ENCODE results near the gene NLGN1.

NLGN1 gene

DNA sequence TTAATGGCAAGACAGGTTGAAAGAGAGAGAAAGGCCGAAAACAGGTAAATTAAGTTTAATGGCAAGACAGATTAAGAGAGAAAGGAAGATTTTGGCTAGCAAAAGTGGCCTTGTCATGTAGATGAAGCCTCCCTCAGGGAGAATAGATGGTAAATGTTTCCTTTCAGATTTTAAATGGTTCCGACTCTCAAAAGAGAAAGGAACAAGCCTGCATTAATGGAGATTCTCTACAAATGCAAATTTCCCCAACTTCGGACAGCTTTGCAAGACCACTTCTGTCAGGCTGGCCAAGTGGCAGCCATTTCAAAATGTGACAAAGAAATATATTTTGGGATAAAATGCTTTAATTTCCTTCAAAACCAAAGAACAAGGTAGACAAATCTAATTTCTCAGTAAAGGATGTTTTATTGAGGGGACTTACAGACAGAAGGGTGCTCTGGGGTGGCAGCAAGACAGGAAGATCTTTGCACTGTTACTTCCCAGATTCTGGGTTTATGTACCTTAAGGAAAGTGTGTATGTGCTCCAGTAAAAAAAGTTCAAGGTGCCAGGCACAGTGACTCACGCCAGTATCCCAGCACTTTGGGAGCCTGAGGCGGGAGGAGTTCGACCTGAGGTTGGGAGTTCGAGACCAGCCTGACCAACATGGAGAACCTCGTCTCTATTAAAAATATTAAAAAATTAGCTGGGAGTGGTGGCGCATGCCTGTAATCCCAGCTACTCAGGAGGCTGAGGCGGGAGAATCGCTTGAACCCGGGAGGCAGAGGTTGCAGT is 835.3 kb downstream of the NLGN1 start:
- DNase-seq (ENCODE audit: insufficient read length, low spot score) (no peak), FAIRE-seq (no peak)

DNA sequence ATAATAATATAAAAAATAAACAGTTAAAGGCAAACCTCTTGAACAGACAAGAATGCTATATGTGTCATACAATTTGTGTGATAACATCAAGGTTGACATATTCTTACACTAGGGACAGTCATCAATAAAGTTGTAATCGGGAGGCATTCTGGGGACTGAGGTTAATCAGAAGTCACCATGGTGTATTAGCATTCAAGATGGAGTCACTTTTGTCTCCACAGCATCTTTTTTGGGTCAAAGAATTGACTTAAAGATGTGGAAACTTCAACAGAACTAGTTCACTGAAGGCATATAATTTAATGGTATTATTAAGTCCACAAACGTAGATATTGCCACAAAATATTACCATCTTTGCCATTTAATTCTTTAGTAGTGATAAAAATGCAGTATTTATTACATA is 836.0 kb downstream of the NLGN1 start:
- no peak for FAIRE-seq
- no peak for DNase-seq (ENCODE audit: insufficient read length, low spot score)

DNA sequence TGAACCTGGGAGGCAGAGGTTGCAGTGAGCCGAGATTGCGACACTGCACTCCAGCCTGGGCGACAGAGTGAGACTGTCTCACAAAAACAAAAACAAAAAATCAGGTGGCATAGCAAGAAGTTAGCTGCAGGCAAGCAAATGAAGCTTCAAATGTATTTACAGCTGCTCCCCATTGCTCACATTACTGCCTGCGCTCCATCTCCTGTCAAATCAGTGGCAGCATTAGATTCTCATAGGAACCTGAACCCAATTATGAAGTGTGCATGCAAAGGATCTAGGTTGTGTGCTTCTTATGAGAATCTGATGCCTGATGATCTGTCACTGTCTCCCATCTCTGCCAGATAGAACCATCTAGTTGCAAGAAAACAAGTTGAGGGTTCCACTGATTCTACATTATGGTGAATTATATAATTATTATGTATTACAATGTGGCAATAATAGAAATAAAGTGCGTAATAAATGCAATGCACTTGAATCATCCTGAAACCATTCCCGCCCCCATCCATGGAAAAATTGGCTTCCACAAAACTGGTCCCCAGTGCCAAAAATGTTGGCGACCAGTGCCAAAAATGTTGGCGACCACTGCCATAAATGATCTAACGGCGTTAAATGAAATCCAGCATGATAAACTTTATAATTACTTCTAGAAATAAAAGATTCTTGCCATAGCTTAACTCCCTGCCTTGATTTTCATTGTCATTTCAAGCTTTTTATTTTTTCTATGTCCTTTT is 844.9 kb downstream of the NLGN1 start:
- FAIRE-seq: no peak
- DNase-seq (ENCODE audit: insufficient read length, low spot score): no peak

DNA sequence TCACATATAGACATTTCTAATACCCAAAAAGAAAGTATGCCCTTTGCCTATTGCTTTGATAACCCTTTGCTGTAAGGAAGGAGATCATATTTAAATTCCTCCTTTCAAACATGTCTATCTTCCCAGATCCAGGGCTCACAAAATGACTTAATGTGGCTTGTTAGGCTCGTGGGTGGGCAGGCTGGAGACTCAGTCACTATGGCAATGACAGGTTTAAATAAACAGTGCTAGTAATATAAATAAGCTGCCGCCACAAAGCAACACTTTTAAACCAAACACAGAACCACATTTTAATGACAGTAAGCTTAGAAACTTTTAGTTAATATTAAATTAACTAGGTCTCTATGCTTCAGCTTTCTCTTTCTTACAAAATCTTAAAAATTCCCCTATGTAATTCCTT is 845.6 kb downstream of the NLGN1 start:
- FAIRE-seq (no peak), DNase-seq (ENCODE audit: insufficient read length, low spot score) (no peak)

DNA sequence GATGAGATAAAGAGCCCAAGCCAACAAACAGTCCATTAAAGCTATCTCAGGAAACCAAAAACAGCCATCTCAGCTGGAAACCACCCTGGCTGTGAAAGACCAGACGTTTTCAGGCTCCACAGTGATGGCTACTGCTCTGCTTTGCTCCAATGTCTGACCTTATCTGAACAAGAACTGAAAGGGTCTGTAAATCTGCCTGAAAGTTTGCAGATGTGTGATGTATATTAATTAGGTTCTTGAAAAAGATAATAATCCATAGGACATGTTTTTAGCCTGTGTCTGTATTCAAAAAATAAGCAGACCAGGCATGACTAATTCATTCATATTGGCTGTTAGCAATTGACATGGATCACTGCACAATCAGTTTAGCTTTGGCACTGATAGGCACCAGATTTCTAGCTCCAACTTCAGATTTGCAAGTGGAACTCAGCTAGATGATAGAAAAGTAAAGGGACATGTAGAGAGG is 850.2 kb downstream of the NLGN1 start:
- FAIRE-seq (no peak), DNase-seq (ENCODE audit: insufficient read length, low spot score) (no peak)

DNA sequence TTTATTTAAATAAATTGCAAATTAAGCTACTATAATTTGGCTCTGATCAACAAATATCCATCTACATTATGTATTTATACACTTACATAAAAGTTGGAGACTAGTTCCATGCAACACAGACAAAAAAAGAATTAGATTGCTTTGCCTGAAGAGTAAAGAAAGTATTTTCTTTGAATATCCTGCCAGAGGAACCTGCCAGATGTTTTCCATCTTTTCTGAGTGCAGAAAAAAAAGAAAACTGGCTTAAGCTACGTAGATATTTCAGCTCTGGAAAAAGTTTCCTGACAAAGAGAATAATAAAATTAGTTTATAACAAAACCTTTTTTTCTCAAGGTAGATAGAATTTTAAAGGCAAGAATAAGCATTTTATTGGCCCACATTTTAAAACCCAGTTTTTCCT is 854.1 kb downstream of the NLGN1 start:
- DNase-seq (ENCODE audit: insufficient read length, low spot score): no peak
- FAIRE-seq: no peak

DNA sequence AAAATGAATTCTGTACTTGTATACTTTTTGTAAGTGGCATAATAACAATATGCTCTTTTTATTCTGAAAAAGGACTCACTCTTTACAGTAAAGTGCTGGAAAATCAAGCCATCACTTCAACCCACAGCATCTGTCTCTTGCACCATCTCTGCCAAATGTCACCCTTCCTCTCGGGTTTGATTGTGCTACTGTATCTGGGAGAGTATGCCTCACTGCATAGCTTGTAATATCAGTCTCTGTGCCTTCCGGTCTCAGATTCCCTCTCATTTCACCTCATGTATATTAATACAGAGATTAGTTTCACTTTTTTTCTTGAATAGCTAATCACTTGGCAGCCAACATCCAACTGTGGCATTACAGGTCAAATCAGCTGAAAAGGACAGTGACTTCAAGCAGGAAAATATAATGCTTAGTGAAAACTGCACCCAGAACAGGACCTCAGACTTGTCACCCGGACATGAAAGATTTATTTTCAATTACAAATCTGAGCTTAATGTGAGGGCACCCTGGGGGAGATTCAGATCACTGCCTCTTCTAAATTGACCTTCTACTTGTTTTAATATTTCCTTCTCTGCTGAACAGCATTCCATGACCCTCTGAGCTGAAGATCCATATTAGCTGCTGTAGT is 855.8 kb downstream of the NLGN1 start:
- DNase-seq (ENCODE audit: insufficient read length, low spot score): no peak
- FAIRE-seq: no peak

DNA sequence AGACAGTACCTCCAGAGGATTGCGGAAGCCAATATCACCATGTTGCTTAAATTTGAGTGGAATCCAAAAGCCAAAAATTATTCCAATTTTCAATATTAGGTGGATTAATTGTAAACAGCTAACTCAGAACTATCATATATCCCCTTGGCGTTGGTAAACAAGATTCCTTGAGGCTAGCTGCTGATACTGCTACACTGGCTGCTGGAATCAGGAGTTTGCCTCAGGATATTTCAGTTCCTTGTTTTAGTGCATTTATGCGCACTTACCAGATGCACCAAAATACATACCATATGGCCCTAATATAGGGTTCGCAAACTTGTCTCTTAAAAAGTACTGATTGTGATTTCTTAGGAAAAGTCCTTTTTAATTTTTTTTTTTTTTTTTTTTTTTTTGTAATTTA is 856.4 kb downstream of the NLGN1 start:
- FAIRE-seq (no peak), DNase-seq (ENCODE audit: insufficient read length, low spot score) (no peak)

DNA sequence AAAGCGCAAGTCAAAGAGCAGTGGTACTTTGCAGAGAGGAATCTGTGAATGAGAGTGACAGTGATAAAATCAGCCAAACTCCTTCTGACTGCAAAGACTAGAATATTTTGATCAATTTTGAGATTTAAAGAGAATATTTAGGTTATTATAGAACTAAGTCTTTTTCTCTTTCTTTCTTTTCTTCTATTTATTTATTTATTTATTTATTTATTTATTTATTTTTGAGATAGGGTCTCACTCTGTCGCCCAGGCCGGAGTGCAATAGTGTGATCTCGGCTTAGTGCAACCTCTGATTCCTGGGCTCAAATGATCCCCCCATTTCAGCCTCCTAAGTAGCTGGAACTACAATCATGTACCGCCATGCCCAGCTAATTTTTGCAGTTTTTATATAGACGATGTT is 857.9 kb downstream of the NLGN1 start:
- DNase-seq (ENCODE audit: insufficient read length, low spot score) (no peak), FAIRE-seq (no peak)

DNA sequence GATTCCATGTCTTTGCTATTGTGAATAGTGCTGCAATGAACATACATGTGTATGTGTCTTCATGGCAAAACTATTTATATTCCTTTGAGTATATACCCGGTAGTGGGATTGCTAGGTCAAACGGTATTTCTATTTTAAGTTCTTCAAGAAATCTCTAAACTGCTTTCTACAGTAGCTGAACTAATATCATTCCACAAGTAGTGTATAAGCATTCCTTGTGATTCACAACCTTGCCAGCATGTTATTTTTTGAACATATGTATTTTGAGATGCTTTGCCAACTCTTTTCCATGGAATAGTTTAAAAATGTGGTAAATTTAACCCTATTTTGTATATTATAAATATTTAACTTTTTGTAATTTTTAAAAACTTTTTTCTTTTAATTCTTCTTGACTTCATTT is 868.9 kb downstream of the NLGN1 start:
- FAIRE-seq (no peak), DNase-seq (ENCODE audit: insufficient read length, low spot score) (no peak)

DNA sequence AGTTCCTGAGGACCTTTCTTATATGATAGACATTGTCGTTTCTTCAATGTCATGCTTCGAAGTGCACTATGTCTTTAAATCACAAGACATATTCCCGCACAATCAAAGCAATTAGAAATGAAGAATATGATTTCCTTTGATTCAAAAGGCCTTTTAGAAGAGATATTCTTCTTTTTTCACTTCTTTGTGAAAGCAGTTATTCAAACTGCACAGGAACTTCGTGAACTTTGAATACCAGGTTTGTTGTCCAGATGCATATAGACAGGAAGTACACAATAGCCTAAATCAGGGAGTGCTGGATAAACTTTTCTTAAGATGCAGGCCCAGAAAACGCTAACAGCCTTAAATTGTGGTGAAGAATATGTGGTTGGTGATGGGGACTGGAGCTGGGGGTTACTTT is 870.5 kb downstream of the NLGN1 start:
- FAIRE-seq (no peak), DNase-seq (ENCODE audit: insufficient read length, low spot score) (no peak)

DNA sequence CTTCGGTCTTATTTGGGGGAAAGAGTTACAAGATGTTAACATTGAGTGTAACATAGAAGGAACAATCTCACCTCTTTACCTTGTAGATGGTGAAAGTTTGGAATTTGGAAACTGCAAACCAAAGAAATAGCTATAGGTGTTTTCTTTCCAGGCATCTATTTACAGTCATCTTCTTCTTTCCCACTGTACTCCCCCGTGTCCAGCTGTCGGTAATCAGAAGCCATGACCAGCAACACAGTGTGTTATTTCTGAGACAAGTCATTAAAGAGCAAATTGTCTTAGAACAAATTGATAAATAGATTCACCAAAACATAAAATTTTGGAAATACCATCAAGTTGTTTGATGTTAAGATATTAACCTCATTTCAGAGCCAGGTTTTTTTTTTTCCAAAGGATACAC is 871.0 kb downstream of the NLGN1 start:
- no peak for FAIRE-seq

DNA sequence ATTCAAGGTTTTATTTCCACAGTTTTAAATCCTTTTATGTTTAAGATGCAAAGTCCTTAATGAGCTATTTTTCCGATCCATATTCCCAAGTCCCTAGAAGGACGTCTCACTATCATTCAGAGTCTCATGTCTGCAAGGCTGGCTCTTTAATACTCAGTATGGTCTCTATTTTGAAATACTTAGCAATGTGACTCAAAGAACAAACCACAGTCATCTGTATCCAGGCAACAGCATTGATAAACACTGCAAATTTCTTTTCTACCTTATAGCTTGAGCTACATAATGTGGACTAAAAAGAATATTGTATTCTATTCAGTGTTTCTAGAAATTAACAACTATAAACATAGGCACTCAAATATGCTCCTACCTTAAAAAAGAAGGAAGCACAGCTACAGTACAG is 873.3 kb downstream of the NLGN1 start:
- DNase-seq (ENCODE audit: insufficient read length, low spot score) (no peak), FAIRE-seq (no peak)

More for the DNA sequence above, 871.0 kb downstream of the NLGN1 start:
- DNase-seq (ENCODE audit: insufficient read length, low spot score): no peak

DNA sequence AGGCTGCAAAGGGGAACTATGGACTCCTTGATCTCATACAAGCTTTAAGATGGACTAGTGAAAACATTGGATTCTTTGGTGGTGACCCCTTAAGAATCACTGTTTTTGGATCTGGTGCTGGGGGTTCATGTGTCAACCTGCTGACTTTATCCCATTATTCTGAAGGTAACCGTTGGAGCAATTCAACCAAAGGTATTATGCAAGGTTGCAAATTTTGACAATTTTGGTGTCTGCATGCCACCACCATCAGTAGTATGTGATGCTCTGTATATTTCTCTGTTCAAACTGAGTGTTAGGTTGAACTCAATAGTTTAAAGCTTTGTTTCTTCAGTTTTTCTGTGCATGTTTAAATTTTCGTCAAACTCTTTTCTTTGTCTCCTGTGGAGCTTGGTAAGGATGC is 877.8 kb downstream of the NLGN1 start:
- no peak for FAIRE-seq
- DNase-seq (ENCODE audit: insufficient read length, low spot score): no peak

DNA sequence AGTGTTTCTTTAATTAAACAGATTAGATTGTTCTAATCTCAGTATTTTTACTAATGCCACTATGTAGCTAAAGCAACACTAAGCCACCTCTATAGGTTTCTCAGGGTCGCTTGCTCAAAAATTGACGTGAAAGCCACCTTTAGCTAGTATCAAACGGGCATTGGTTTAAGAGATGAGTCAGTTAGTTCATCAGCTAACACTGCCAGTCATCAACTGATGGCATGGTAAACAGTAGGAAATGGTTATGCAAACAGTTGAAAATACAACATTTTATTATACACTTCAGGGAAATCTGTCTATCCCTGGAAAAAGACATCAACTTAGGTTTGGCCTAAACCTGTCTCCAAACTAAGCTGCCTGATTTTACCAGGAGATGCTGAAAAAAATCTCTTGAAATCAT is 879.3 kb downstream of the NLGN1 start:
- FAIRE-seq (no peak), DNase-seq (ENCODE audit: insufficient read length, low spot score) (no peak)

DNA sequence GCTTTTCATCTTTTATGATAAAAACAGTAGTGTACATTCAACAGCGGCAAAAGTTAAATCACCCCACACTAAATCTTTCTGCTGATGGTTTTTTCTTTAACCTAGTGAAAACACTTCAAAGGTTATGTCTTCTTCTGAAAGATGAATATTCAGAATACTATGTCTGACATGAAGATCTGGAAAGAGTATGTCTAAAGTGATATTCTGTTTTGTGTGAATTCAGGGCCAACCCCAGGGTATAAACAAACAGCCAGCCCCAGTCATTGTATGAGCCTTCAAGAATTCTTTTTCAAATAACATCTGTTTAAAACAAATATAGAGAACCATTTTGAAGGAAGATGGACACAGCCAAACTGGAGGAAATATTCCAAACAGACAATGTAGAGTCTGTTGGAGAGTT is 880.5 kb downstream of the NLGN1 start:
- DNase-seq (ENCODE audit: insufficient read length, low spot score) (no peak), FAIRE-seq (no peak)

DNA sequence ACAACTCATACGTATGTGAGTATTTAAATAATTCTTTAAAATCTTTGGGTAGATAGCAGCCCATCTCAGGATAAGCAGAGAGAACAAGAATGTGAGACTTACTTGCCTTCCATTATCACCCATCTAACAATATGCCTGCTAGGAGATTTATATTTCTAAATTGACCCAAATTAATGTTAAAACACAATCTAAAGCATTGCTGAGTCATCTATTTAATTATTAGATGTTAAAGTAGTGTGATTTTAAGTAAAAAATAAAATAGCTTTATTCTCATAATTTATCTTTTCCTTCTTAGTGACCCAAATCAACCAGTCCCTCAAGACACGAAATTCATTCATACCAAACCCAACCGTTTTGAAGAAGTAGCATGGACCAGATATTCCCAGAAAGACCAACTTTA is 882.6 kb downstream of the NLGN1 start:
- no peak for FAIRE-seq
- DNase-seq (ENCODE audit: insufficient read length, low spot score): no peak

DNA sequence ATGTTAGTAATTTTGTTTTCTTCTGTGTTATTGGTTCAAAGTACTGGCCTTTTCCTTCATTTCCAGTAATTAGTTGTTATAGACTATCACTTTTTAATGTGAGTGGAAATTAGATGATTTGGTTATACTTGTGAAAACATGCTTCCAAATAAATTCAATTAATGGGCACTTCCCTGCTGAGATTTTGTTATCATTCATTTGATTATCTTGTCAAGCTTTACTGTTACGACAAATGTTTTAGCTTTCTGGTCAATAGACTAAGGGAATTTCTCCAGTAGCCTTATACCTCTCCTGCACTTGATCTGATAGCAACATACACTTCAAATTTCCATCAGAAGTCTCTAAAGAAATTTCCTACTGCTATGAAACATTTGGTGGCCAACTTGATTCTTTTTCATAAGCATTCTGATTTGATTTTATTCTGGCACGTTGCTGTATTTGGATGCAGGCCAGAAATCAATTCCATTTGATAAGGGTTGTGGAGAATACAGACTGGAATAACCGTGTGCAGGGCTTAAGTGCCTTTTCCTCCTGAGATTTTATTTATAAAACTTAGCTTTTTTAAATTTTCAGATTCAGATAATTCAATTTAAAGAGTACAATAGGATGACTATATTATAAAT is 887.8 kb downstream of the NLGN1 start:
- FAIRE-seq: no peak
- no peak for DNase-seq (ENCODE audit: insufficient read length, low spot score)

DNA sequence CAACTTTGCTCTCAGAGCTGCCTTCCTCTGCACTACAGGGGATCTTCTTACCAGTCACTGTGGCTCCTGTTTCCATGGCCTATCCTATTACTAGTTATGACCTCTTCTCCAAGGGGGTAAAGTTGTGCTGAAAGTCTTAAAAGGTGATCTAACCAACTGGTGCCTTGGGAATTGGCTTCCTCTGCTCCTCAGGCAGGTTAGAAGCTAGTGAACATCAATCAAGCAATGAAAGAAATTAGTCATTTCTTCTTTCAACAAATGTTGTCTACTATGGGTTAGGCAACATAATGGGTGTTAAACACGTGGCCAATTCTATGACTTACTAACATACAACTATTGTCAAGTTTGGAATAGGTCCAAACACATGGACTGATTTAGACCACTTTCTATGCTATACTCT is 890.2 kb downstream of the NLGN1 start:
- FAIRE-seq (no peak), DNase-seq (ENCODE audit: insufficient read length, low spot score) (no peak)

DNA sequence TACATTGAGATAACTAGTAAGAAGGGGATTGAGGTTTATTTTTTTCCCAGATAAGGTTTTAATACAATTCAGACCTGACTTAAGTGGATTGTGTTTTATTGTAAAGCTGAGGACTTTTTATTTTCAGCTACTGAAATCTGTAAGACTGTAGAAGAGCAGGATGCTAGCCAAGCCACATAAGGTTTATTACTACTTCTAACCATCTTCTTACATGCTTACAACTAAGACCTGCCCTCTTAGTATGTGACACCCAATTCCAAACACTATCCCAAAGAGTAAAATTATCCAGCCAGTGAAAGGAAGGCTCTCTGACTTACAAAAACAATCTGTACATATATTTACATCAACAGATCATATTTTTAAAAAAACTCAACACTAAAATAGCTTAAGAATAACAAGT is 897.1 kb downstream of the NLGN1 start:
- FAIRE-seq (no peak), DNase-seq (ENCODE audit: insufficient read length, low spot score) (no peak)

DNA sequence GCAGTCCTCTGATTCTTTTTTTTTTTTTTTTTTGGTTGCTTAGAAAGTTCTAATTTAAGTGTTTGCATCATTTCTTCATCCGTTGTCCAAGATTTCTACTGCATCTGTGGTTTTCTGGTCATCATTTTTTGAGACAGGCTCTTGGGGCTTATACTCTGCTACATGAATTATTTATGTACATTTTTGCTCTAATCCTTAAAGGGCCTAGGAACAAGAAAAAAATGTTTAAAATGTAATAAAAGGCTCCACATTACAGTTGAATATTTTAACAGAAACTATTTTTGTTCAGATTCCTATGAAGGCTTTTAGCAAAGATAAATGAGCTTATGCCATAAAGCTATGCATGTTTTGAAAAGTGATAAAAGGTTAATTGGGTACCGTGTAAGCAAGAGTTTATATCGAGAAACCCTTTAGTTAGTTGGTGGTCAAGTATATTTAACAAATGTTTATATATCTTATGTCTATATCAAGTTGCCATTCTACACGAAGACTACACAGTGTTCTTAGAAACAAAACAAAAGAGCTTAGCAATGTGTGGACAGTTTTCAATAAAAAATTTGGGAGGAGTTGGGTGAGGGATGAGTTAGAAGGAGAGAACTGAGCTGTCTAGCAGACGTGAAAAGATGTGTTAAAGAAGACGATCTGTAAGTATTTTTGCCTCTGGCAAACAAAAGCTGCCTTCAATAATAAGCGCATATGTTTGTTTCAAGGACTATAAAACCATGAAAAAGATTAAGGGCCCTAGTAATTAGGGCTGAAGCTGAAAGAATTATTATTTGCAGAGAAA is 898.0 kb downstream of the NLGN1 start:
- DNase-seq (ENCODE audit: insufficient read length, low spot score): no peak
- no peak for FAIRE-seq
